ENCODE data around the gene ARID3A.

GRCh38 chr19:906480-906879 is 19.4 kb upstream of the ARID3A start:
- TF ChIP-seq, protein P1, sequence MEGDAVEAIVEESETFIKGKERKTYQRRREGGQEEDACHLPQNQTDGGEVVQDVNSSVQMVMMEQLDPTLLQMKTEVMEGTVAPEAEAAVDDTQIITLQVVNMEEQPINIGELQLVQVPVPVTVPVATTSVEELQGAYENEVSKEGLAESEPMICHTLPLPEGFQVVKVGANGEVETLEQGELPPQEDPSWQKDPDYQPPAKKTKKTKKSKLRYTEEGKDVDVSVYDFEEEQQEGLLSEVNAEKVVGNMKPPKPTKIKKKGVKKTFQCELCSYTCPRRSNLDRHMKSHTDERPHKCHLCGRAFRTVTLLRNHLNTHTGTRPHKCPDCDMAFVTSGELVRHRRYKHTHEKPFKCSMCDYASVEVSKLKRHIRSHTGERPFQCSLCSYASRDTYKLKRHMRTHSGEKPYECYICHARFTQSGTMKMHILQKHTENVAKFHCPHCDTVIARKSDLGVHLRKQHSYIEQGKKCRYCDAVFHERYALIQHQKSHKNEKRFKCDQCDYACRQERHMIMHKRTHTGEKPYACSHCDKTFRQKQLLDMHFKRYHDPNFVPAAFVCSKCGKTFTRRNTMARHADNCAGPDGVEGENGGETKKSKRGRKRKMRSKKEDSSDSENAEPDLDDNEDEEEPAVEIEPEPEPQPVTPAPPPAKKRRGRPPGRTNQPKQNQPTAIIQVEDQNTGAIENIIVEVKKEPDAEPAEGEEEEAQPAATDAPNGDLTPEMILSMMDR (IDR thresholded peaks at IDR 0.05) = no peak
- no peak for TF ChIP-seq POLR2A (IDR thresholded peaks at IDR 0.05)
